Neuronal stem cell (in vitro differentiated cells): Measurements from ENCODE around the gene KCNJ13.

Experiments
- DNase-seq: peaks from one replicate; pipeline ENCODE4 v3.0.0-alpha.2; 2013; ENCODE audit warnings: low spot score
- H2AFZ ChIP-seq: one replicate; pipeline ENCODE4 v1.6.1; 2013; ENCODE audit warnings: mild to moderate bottlenecking, low read length, inconsistent platforms
- H2AK5ac ChIP-seq: 2 replicates; pipeline ENCODE4 v1.6.1; 2013; ENCODE audit warnings: low read depth, mild to moderate bottlenecking, inconsistent platforms, low read length, moderate library complexity, mixed read lengths
- H2BK120ac ChIP-seq: 2 replicates; pipeline ENCODE4 v1.6.1; 2013; ENCODE audit warnings: low read depth, mild to moderate bottlenecking, inconsistent platforms, low read length, moderate library complexity, mixed read lengths
- H2BK12ac ChIP-seq: one replicate; pipeline ENCODE4 v1.6.1; 2013; ENCODE audit warnings: low read length, inconsistent platforms
- H2BK15ac ChIP-seq: 2 replicates; pipeline ENCODE4 v1.6.1; 2013; ENCODE audit warnings: mild to moderate bottlenecking, low read length, inconsistent platforms, mixed read lengths
- H2BK5ac ChIP-seq: one replicate; pipeline ENCODE4 v1.6.1; 2013; ENCODE audit warnings: inconsistent platforms, mild to moderate bottlenecking, low read length, moderate library complexity
- H3K14ac ChIP-seq: one replicate; pipeline ENCODE4 v1.6.1; 2013; ENCODE audit warnings: low read length, inconsistent platforms
- H3K18ac ChIP-seq: 2 replicates; pipeline ENCODE4 v1.6.1; 2013; ENCODE audit warnings: low read length, inconsistent platforms
- H3K23ac ChIP-seq: 2 replicates; pipeline ENCODE4 v1.6.1; 2013; ENCODE audit warnings: low read depth, mild to moderate bottlenecking, mixed read lengths, low read length, inconsistent platforms; ENCODE audit not compliant: poor library complexity
- H3K27ac ChIP-seq: replicated peaks from 3 replicates; pipeline ENCODE4 v1.5.1; 2013; ENCODE audit warnings: low read length, inconsistent platforms
- H3K27me3 ChIP-seq, 3 experiments: 2 replicates each; pipeline ENCODE4 v1.6.1; 2013; ENCODE audit warnings: low read length in 3 of 3, mild to moderate bottlenecking in 2 of 3, inconsistent platforms in 1 of 3, low read depth in 1 of 3, mixed read lengths in 1 of 3, moderate library complexity in 1 of 3; ENCODE audit not compliant: control insufficient read depth in 3 of 3, insufficient read depth in 3 of 3
- H3K36me3 ChIP-seq, 2 donors: replicated peaks in 1 of 2; 2 replicates each; pipeline ENCODE4 v1.6.1; 2013; ENCODE audit warnings: low read length in 2 of 2; ENCODE audit not compliant: control insufficient read depth in 2 of 2, insufficient read depth in 2 of 2
- H3K4ac ChIP-seq: 2 replicates; pipeline ENCODE4 v1.6.1; 2013; ENCODE audit warnings: inconsistent platforms, mild to moderate bottlenecking, low read length, moderate library complexity
- H3K4me1 ChIP-seq, 2 donors: 1 replicate in 1 of 2; 2 replicates in 1 of 2; pipeline ENCODE4 v1.6.1; 2013; ENCODE audit warnings: low read length in 2 of 2, low read depth in 1 of 2; ENCODE audit not compliant: control insufficient read depth in 2 of 2, insufficient read depth in 1 of 2
- H3K4me2 ChIP-seq: one replicate; pipeline ENCODE4 v1.6.1; 2013; ENCODE audit warnings: mild to moderate bottlenecking, low read length, inconsistent platforms; ENCODE audit not compliant: insufficient read depth, poor library complexity, severe bottlenecking
- H3K4me3 ChIP-seq, 2 donors: 2 replicates each; pipeline ENCODE4 v1.5.1; 2013; ENCODE audit warnings: low read length in 2 of 2, mild to moderate bottlenecking in 2 of 2, inconsistent platforms in 1 of 2, moderate library complexity in 1 of 2
- H3K79me1 ChIP-seq: one replicate; pipeline ENCODE4 v1.6.1; 2013; ENCODE audit warnings: low read depth, mild to moderate bottlenecking, inconsistent platforms, low read length, moderate library complexity
- H3K9ac ChIP-seq: one replicate; pipeline ENCODE4 v1.6.1; 2013; ENCODE audit warnings: mild to moderate bottlenecking, low read depth, low read length, inconsistent platforms; ENCODE audit not compliant: poor library complexity
- H3K9me3 ChIP-seq, 2 donors: replicated peaks in 1 of 2; 2 replicates each; pipeline versions ENCODE3 to v1.6.1; 2013; ENCODE audit warnings: low read length in 2 of 2, mild to moderate bottlenecking in 2 of 2, inconsistent platforms in 1 of 2, low read depth in 1 of 2, mixed read lengths in 1 of 2, moderate library complexity in 1 of 2; ENCODE audit not compliant: control insufficient read depth in 2 of 2, insufficient read depth in 1 of 2
- H4K8ac ChIP-seq: one replicate; pipeline ENCODE4 v1.6.1; 2013; ENCODE audit warnings: low read depth, mild to moderate bottlenecking, inconsistent platforms, low read length, moderate library complexity
- H4K91ac ChIP-seq: one replicate; pipeline ENCODE4 v1.6.1; 2013; ENCODE audit warnings: low read length, low read depth, mild to moderate bottlenecking, inconsistent platforms; ENCODE audit not compliant: poor library complexity
- whole genome bisulfite sequencing, 2 donors: extraction: QIAGEN DNeasy Blood & Tissue Kit; methylation state at CpG; one replicate each; pipeline ENCODE4 v1.1.7; 2013; ENCODE audit warnings: missing lambda C conversion rate in 2 of 2, mixed read lengths in 1 of 2; ENCODE audit not compliant: insufficient read length in 2 of 2, insufficient replicate concordance in 1 of 2; ENCODE audit errors: extremely low coverage in 2 of 2; 5-methylcytosine and 5-hydroxymethylcytosine counted together

The KCNJ13 gene

GRCh38 chr2:232810444-232810843 is 34.1 kb upstream of the KCNJ13 start:
- Histone ChIP-seq H2BK120ac (no peak overlapping the region), H4K8ac (no peak overlapping the region), H2AFZ (no peak overlapping the region), H3K4me3 (no peak overlapping the region), H4K91ac (no peak overlapping the region), H2BK12ac (no peak overlapping the region), H3K27ac (no peak overlapping the region), H3K36me3 (peaks cover 21 to 91% of the 10 kb centered on the region in 2 donors), H3K9ac (no peak overlapping the region), H3K4me1 (no peaks in the 10 kb centered on the region), H3K4me2 (no peak overlapping the region), H3K79me1 (no peaks in the 10 kb centered on the region), H3K14ac (no peak overlapping the region), H2BK5ac (no peak overlapping the region), H2AK5ac (no peak overlapping the region), H3K18ac (no peak overlapping the region), H3K23ac (no peak overlapping the region), H3K9me3 (no peaks in the 10 kb centered on the region), H3K27me3 (no peaks in the 10 kb centered on the region), H2BK15ac (no peak overlapping the region), H3K4ac (no peak overlapping the region)
- WGBS, 2 donors = no CpG with 5 or more reads among the region's 1 CpG
- DNase-seq = no peak

- Histone ChIP-seq H2AFZ (no peak overlapping the region), H3K4ac (no peak overlapping the region), H2BK120ac (no peak overlapping the region), H4K91ac (no peak overlapping the region), H3K23ac (no peak overlapping the region), H3K79me1 (no peaks in the 10 kb centered on the region), H3K36me3 (peaks cover 17 to 82% of the 10 kb centered on the region in 2 donors), H2AK5ac (no peak overlapping the region), H3K4me3 (no peak overlapping the region), H3K18ac (no peak overlapping the region), H4K8ac (no peak overlapping the region), H2BK12ac (no peak overlapping the region), H3K27ac (no peak overlapping the region), H3K4me2 (no peak overlapping the region), H3K9me3 (no peaks in the 10 kb centered on the region), H2BK15ac (no peak overlapping the region), H3K27me3 (no peaks in the 10 kb centered on the region), H3K4me1 (no peaks in the 10 kb centered on the region), H3K14ac (no peak overlapping the region), H2BK5ac (no peak overlapping the region), H3K9ac (no peak overlapping the region)
- WGBS, 2 donors = no CpG with 5 or more reads among the region's 5 CpGs
- DNase-seq = no peak
These were observed 33.2 kb upstream of the KCNJ13 start for GRCh38 chr2:232809349-232810124.

GRCh38 chr2:232802091-232802490 is 25.7 kb upstream of the KCNJ13 start:
- H2BK15ac ChIP-seq = no peak overlapping the region
- H3K23ac ChIP-seq = no peak overlapping the region
- H3K79me1 ChIP-seq = no peaks in the 10 kb centered on the region
- no peak overlapping the region for H3K14ac ChIP-seq
- WGBS, 2 donors = no CpG with 5 or more reads among the region's 3 CpGs
- no peak overlapping the region for H2AFZ ChIP-seq
- H3K4me3 ChIP-seq = no peak overlapping the region
- H2BK5ac ChIP-seq = no peak overlapping the region
- H3K4me2 ChIP-seq = no peak overlapping the region
- no peak overlapping the region for H2BK12ac ChIP-seq
- H3K27ac ChIP-seq = no peak overlapping the region
- H3K27me3 ChIP-seq = no peaks in the 10 kb centered on the region
- no peak overlapping the region for H4K8ac ChIP-seq
- H3K9ac ChIP-seq = no peak overlapping the region
- H3K36me3 ChIP-seq = peaks cover 6 to 74% of the 10 kb centered on the region in 2 donors
- H2AK5ac ChIP-seq = no peak overlapping the region
- peaks cover 0 to 22% of the 10 kb centered on the region in 2 donors for H3K9me3 ChIP-seq
- H2BK120ac ChIP-seq = no peak overlapping the region
- H3K4me1 ChIP-seq = no peaks in the 10 kb centered on the region
- H3K4ac ChIP-seq = no peak overlapping the region
- H3K18ac ChIP-seq = no peak overlapping the region
- no peak overlapping the region for H4K91ac ChIP-seq
- DNase-seq = no peak

DNA sequence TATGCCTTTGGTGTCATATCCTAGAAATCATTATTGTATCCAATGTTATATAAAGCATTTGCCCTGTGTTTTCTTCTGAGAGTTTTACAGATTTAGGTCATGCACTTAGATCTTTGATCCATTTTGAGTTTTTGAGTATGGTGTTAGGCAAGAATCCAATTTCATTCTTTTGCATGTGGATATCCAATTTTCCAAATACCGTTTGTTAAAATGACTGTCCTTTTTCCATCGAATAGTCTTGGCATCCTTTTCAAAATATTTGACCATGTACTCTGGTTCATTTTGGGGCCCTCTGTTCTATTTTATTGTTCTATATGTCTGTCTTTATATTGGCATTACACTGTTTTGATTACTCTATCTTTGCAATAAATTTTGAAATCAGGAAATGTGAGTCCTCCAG is 23.8 kb upstream of the KCNJ13 start:
- Histone ChIP-seq H2AFZ (no peak overlapping the region), H3K27me3 (no peaks in the 10 kb centered on the region), H3K4me1 (no peaks in the 10 kb centered on the region), H3K27ac (no peak overlapping the region), H4K8ac (no peak overlapping the region), H3K9me3 (peaks cover 0 to 22% of the 10 kb centered on the region in 2 donors), H2AK5ac (no peak overlapping the region), H2BK5ac (no peak overlapping the region), H3K23ac (no peak overlapping the region), H3K4me3 (no peak overlapping the region), H4K91ac (no peak overlapping the region), H3K4me2 (no peak overlapping the region), H2BK15ac (no peak overlapping the region), H3K4ac (no peak overlapping the region), H3K9ac (no peak overlapping the region), H3K36me3 (peaks cover 6 to 81% of the 10 kb centered on the region in 2 donors), H3K14ac (no peak overlapping the region), H2BK12ac (no peak overlapping the region), H2BK120ac (no peak overlapping the region), H3K18ac (no peak overlapping the region), H3K79me1 (no peaks in the 10 kb centered on the region)
- no CpG with 5 or more reads among the region's 2 CpGs for WGBS, 2 donors
- no peak for DNase-seq
